Progenitor cell of endocrine pancreas (in vitro differentiated cells): ENCODE measurements around the gene RHCG. TPM values are rescaled to one million over a fixed set of nuclear protein-coding genes. Genes with fewer than 3 reads are reported as not detected.

ENCODE experiments used
- DNase-seq: peaks from one replicate; pipeline ENCODE4 v3.0.0; 2021; ENCODE audit warnings: low spot score; ENCODE audit not compliant: unreplicated experiment
- H3K27ac Mint-ChIP-seq: 2 replicates; pipeline ENCODE4 v1.8.0; 2021; ENCODE audit warnings: mild to moderate bottlenecking, moderate library complexity, mixed read lengths
- H3K27me3 Mint-ChIP-seq: 2 replicates; pipeline ENCODE4 v1.8.0; 2021; ENCODE audit warnings: mixed read lengths
- H3K36me3 Mint-ChIP-seq: 2 replicates; pipeline ENCODE4 v1.8.0; 2022; ENCODE audit warnings: mixed read lengths; ENCODE audit not compliant: insufficient read depth
- H3K4me1 Mint-ChIP-seq: 2 replicates; pipeline ENCODE4 v1.8.0; 2021; ENCODE audit warnings: low read depth, mixed read lengths
- H3K4me3 Mint-ChIP-seq: 2 replicates; pipeline ENCODE4 v1.8.0; 2021; ENCODE audit warnings: low read depth, mild to moderate bottlenecking, moderate library complexity, mixed read lengths
- H3K9me3 Mint-ChIP-seq: 2 replicates; pipeline ENCODE4 v1.8.0; 2021; ENCODE audit warnings: low read depth, mixed read lengths
- total RNA-seq: library from RNA; stranded (reverse); gene quantifications from 2 replicates; pipeline ENCODE4 v1.2.1, GENCODE V29; 2021
- TF ChIP-seq, protein P1 (sequence below): fragments of 200-600 bp; sonication (generic); IDR thresholded peaks from one replicate; pipeline ENCODE4 v1.5.0; 2021; ENCODE audit warnings: antibody characterized with exemption, mild to moderate bottlenecking; ENCODE audit not compliant: unreplicated experiment

The RHCG gene
- total RNA-seq, 1 donor from 2014 or later = not detected

DNA sequence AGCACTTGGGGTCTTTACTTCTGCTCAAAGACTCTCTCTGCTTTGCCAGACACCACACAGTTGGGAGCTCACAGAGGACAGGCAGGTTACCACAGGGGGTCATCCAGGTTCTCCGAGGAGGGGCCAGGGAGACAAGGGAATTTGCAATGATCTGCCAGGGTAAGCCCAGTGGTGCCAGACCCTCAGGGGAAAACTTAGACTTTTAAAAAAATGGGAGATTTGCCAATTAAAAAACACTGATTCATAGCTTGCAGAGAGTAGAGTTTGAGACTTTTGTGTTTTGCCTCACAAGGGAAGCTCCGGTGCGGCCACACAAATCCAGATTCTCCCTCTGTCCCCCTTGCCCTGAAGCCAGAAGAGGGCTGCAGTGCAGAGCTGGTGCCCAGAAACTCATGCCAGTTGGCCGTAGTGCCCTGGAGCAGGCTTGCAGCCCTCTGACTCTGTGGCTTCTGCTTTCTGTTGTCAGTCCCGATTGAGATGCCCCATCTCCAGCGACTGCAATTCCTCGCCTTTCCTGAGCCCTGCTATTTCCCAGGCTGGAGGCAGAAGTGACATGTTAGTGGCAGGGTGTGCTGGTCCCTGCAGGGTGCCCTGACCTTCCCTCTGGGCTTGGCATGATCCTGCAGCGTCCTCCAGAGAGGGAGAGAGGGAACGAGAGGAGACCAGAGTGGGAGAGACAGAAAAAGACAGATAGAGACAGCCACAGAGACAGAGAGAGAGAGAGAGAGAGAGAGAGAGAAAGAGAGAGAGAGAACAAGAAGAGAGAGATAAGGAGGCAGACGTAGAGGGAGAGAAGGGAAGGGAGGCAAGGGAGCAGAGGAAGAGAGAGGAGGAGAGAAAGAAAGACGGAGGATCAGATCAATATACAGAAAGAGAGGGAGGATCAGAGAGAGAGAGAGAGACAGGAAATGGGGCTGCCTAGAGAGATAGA lies 46.0 kb downstream of the RHCG start:
- DNase-seq = no peak
- TF ChIP-seq, protein P1, sequence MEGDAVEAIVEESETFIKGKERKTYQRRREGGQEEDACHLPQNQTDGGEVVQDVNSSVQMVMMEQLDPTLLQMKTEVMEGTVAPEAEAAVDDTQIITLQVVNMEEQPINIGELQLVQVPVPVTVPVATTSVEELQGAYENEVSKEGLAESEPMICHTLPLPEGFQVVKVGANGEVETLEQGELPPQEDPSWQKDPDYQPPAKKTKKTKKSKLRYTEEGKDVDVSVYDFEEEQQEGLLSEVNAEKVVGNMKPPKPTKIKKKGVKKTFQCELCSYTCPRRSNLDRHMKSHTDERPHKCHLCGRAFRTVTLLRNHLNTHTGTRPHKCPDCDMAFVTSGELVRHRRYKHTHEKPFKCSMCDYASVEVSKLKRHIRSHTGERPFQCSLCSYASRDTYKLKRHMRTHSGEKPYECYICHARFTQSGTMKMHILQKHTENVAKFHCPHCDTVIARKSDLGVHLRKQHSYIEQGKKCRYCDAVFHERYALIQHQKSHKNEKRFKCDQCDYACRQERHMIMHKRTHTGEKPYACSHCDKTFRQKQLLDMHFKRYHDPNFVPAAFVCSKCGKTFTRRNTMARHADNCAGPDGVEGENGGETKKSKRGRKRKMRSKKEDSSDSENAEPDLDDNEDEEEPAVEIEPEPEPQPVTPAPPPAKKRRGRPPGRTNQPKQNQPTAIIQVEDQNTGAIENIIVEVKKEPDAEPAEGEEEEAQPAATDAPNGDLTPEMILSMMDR = no peak
- H3K4me3 Mint-ChIP-seq = no peak overlapping the region
- no peaks in the 10 kb centered on the region for H3K9me3 Mint-ChIP-seq
- peaks cover 7% of the 10 kb centered on the region for H3K4me1 Mint-ChIP-seq
- no peaks in the 10 kb centered on the region for H3K36me3 Mint-ChIP-seq
- no peak overlapping the region for H3K27ac Mint-ChIP-seq
- peaks cover 49% of the 10 kb centered on the region for H3K27me3 Mint-ChIP-seq

- H3K27me3 Mint-ChIP-seq = peaks cover 56% of the 10 kb centered on the region
- H3K4me1 Mint-ChIP-seq = no peaks in the 10 kb centered on the region
- H3K36me3 Mint-ChIP-seq = no peaks in the 10 kb centered on the region
- H3K27ac Mint-ChIP-seq = no peak overlapping the region
- H3K4me3 Mint-ChIP-seq = no peak overlapping the region
- TF ChIP-seq, protein P1 = no peak
- no peak for DNase-seq
- no peaks in the 10 kb centered on the region for H3K9me3 Mint-ChIP-seq
Observed at GRCh38 chr15:89448825-89449224, 47.6 kb downstream of the RHCG start.

- Mint-ChIP-seq H3K4me1 (no peaks in the 10 kb centered on the region), H3K9me3 (no peaks in the 10 kb centered on the region), H3K27ac (no peak overlapping the region), H3K36me3 (no peaks in the 10 kb centered on the region), H3K27me3 (peaks cover 49% of the 10 kb centered on the region), H3K4me3 (no peak overlapping the region)
- TF ChIP-seq, protein P1 = no peak
- no peak for DNase-seq
Observed at GRCh38 chr15:89447676-89448075, 48.7 kb downstream of the RHCG start.

DNA sequence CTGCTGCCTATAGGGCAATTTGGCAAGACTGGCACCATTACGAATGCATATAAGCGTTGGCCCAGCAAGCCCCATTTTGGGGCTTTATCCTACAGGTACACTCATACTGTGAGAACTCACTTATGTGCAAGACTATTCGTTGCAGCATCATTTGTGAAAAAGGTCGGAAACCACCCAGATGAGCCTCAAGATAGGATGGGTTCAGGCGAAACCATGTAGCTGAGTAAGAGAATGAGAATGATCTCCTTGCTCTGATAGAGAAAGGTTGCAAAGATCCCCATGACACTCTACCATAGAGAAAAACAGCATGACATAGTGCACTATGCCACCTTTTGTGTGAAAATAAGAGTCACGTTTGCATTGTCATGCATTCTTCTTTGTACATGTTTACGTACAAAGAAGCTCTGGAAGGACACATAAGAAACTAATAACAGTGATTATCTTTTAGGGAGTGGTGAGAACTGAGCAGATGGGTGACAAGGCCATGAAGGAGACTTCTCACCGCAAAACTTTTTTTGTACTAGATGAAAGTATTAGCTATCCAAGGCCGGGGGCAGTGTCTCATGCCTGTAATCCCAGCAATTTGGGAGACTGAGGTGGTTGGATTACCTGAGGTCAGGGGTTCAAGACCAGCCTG lies 50.0 kb downstream of the RHCG start:
- no peaks in the 10 kb centered on the region for H3K36me3 Mint-ChIP-seq
- H3K27me3 Mint-ChIP-seq = peaks cover 42% of the 10 kb centered on the region
- no peaks in the 10 kb centered on the region for H3K9me3 Mint-ChIP-seq
- H3K27ac Mint-ChIP-seq = no peak overlapping the region
- TF ChIP-seq, protein P1 = no peak
- no peaks in the 10 kb centered on the region for H3K4me1 Mint-ChIP-seq
- H3K4me3 Mint-ChIP-seq = no peak overlapping the region
- DNase-seq = no peak

DNA sequence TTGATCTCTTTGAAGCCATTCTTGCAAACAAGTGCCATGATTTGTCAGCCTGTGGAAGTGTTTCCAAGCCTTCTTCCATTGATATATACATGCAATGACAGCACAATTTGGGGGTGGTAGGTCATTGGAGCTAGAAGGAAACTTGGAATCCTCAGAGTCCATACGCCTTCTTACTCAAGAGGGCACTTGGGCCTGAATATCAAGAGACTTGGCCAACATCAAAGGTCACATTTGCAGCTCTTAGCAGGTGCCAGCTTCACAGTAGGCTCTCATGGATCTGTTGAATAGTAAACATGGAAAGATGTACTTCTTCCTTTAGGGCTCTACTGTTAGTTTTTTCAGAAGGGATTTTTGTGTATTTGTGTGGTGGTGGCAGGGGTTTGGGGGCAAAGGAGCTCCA lies 50.9 kb downstream of the RHCG start:
- H3K27me3 Mint-ChIP-seq = peaks cover 37% of the 10 kb centered on the region
- no peaks in the 10 kb centered on the region for H3K36me3 Mint-ChIP-seq
- no peaks in the 10 kb centered on the region for H3K4me1 Mint-ChIP-seq
- no peak overlapping the region for H3K27ac Mint-ChIP-seq
- no peak overlapping the region for H3K4me3 Mint-ChIP-seq
- no peak for DNase-seq
- no peaks in the 10 kb centered on the region for H3K9me3 Mint-ChIP-seq
- TF ChIP-seq, protein P1 = no peak
